ENCODE measurements around the gene SLC16A6.
"Not testable (repeated sequence)": the region's sequence is repeated elsewhere in the genome, so short reads cannot be mapped to it uniquely, and the experiment has no call there.

Gene SLC16A6

GRCh38 chr17:68231541-68231940 is 59.4 kb downstream of the SLC16A6 start:
- Histone ChIP-seq H3K4ac (ENCODE audit: low read length) (no peak overlapping the region), H3K27ac (replicated peaks; ENCODE audit: low read length) (no peak overlapping the region), H2AFZ (ENCODE audit: low read length) (no peak overlapping the region), H4K8ac (ENCODE audit: low read depth, low read length) (no peak overlapping the region), H2BK5ac (ENCODE audit: low read length) (no peak overlapping the region), H2BK120ac (ENCODE audit: low read depth, low read length) (no peak overlapping the region), H3K27me3 (ENCODE audit: control insufficient read depth in 3 of 3, insufficient read depth in 3 of 3, low read depth in 1 of 3, low read length in 3 of 3) (no peaks in the 10 kb centered on the region), H3K18ac (ENCODE audit: low read length) (no peak overlapping the region), H3K9me3 (replicated peaks in 1 of 2; ENCODE audit: control insufficient read depth in 2 of 2, insufficient read depth in 1 of 2, low read depth in 1 of 2, low read length in 2 of 2) (no peaks in the 10 kb centered on the region), H2BK15ac (ENCODE audit: low read length) (no peak overlapping the region), H2AK5ac (ENCODE audit: low read depth, low read length) (no peak overlapping the region), H3K4me2 (ENCODE audit: insufficient read depth, low read length, poor library complexity, severe bottlenecking) (no peak overlapping the region), H3K4me3 (ENCODE audit: low read length in 2 of 2) (no peak overlapping the region), H3K79me1 (ENCODE audit: low read depth, low read length) (peaks cover 3% of the 10 kb centered on the region), H3K4me1 (ENCODE audit: control insufficient read depth in 2 of 2, insufficient read depth in 1 of 2, low read depth in 1 of 2, low read length in 2 of 2) (no peaks in the 10 kb centered on the region), H4K91ac (ENCODE audit: low read depth, low read length, poor library complexity) (no peak overlapping the region), H3K14ac (ENCODE audit: low read length) (no peak overlapping the region), H3K9ac (ENCODE audit: low read depth, low read length, poor library complexity) (no peak overlapping the region), H3K23ac (ENCODE audit: low read depth, low read length, poor library complexity) (no peak overlapping the region), H2BK12ac (ENCODE audit: low read length) (no peak overlapping the region), H3K36me3 (replicated peaks in 1 of 2; ENCODE audit: control insufficient read depth in 2 of 2, insufficient read depth in 2 of 2, low read length in 2 of 2) (no peaks in the 10 kb centered on the region)
- WGBS, 2 donors (ENCODE audit: extremely low coverage in 2 of 2, insufficient read length in 2 of 2, insufficient replicate concordance in 1 of 2): no CpG with 5 or more reads among the region's 1 CpG
- DNase-seq (ENCODE audit: low spot score): no peak

GRCh38 chr17:68231131-68231530 is 59.8 kb downstream of the SLC16A6 start:
- H2BK120ac ChIP-seq (ENCODE audit: low read depth, low read length); DNase-seq (ENCODE audit: low spot score); H2BK15ac ChIP-seq (ENCODE audit: low read length); H2AK5ac ChIP-seq (ENCODE audit: low read depth, low read length); H3K36me3 ChIP-seq (replicated peaks in 1 of 2; ENCODE audit: control insufficient read depth in 2 of 2, insufficient read depth in 2 of 2, low read length in 2 of 2); H2BK12ac ChIP-seq (ENCODE audit: low read length); H3K9ac ChIP-seq (ENCODE audit: low read depth, low read length, poor library complexity); H3K27ac ChIP-seq (replicated peaks; ENCODE audit: low read length); H3K4me1 ChIP-seq (ENCODE audit: control insufficient read depth in 2 of 2, insufficient read depth in 1 of 2, low read depth in 1 of 2, low read length in 2 of 2); H3K23ac ChIP-seq (ENCODE audit: low read depth, low read length, poor library complexity); H3K18ac ChIP-seq (ENCODE audit: low read length); H2BK5ac ChIP-seq (ENCODE audit: low read length); H4K8ac ChIP-seq (ENCODE audit: low read depth, low read length); H3K4ac ChIP-seq (ENCODE audit: low read length); H3K79me1 ChIP-seq (ENCODE audit: low read depth, low read length); H4K91ac ChIP-seq (ENCODE audit: low read depth, low read length, poor library complexity); H3K4me2 ChIP-seq (ENCODE audit: insufficient read depth, low read length, poor library complexity, severe bottlenecking); H2AFZ ChIP-seq (ENCODE audit: low read length); H3K14ac ChIP-seq (ENCODE audit: low read length); H3K9me3 ChIP-seq (replicated peaks in 1 of 2; ENCODE audit: control insufficient read depth in 2 of 2, insufficient read depth in 1 of 2, low read depth in 1 of 2, low read length in 2 of 2); H3K27me3 ChIP-seq (ENCODE audit: control insufficient read depth in 3 of 3, insufficient read depth in 3 of 3, low read depth in 1 of 3, low read length in 3 of 3); H3K4me3 ChIP-seq (ENCODE audit: low read length in 2 of 2): not testable (repeated sequence)
- WGBS, 2 donors (ENCODE audit: extremely low coverage in 2 of 2, insufficient read length in 2 of 2, insufficient replicate concordance in 1 of 2): no CpG with 5 or more reads among the region's 4 CpGs

- peak overlapping the region; percentile 44 for H3K9ac ChIP-seq (ENCODE audit: low read depth, low read length, poor library complexity)
- no CpG with 5 or more reads among the region's 8 CpGs for WGBS, 2 donors (ENCODE audit: extremely low coverage in 2 of 2, insufficient read length in 2 of 2, insufficient replicate concordance in 1 of 2)
- H4K91ac ChIP-seq (ENCODE audit: low read depth, low read length, poor library complexity): no peak overlapping the region
- H3K14ac ChIP-seq (ENCODE audit: low read length): no peak overlapping the region
- no peak overlapping the region for H4K8ac ChIP-seq (ENCODE audit: low read depth, low read length)
- no peak overlapping the region for H3K18ac ChIP-seq (ENCODE audit: low read length)
- no peak overlapping the region for H3K4ac ChIP-seq (ENCODE audit: low read length)
- H3K4me3 ChIP-seq (ENCODE audit: low read length in 2 of 2): no peak overlapping the region
- H2BK15ac ChIP-seq (ENCODE audit: low read length): no peak overlapping the region
- no peak for DNase-seq (ENCODE audit: low spot score)
- H3K27me3 ChIP-seq (ENCODE audit: control insufficient read depth in 3 of 3, insufficient read depth in 3 of 3, low read depth in 1 of 3, low read length in 3 of 3): no peaks in the 10 kb centered on the region
- no peaks in the 10 kb centered on the region for H3K9me3 ChIP-seq (replicated peaks in 1 of 2; ENCODE audit: control insufficient read depth in 2 of 2, insufficient read depth in 1 of 2, low read depth in 1 of 2, low read length in 2 of 2)
- no peak overlapping the region for H2BK5ac ChIP-seq (ENCODE audit: low read length)
- H3K27ac ChIP-seq (replicated peaks; ENCODE audit: low read length): no peak overlapping the region
- no peak overlapping the region for H2AK5ac ChIP-seq (ENCODE audit: low read depth, low read length)
- no peak overlapping the region for H2AFZ ChIP-seq (ENCODE audit: low read length)
- no peaks in the 10 kb centered on the region for H3K4me1 ChIP-seq (ENCODE audit: control insufficient read depth in 2 of 2, insufficient read depth in 1 of 2, low read depth in 1 of 2, low read length in 2 of 2)
- no peaks in the 10 kb centered on the region for H3K36me3 ChIP-seq (replicated peaks in 1 of 2; ENCODE audit: control insufficient read depth in 2 of 2, insufficient read depth in 2 of 2, low read length in 2 of 2)
- no peak overlapping the region for H2BK12ac ChIP-seq (ENCODE audit: low read length)
- H3K23ac ChIP-seq (ENCODE audit: low read depth, low read length, poor library complexity): no peak overlapping the region
- peak overlapping the region; percentile 54 for H2BK120ac ChIP-seq (ENCODE audit: low read depth, low read length)
- peaks cover 3% of the 10 kb centered on the region for H3K79me1 ChIP-seq (ENCODE audit: low read depth, low read length)
- H3K4me2 ChIP-seq (ENCODE audit: insufficient read depth, low read length, poor library complexity, severe bottlenecking): no peak overlapping the region
These were observed 61.3 kb downstream of the SLC16A6 start for GRCh38 chr17:68229619-68230018.

- peaks cover 3% of the 10 kb centered on the region for H3K79me1 ChIP-seq (ENCODE audit: low read depth, low read length)
- peak overlapping the region; percentile 86 for H3K23ac ChIP-seq (ENCODE audit: low read depth, low read length, poor library complexity)
- no peak overlapping the region for H3K4me3 ChIP-seq (ENCODE audit: low read length in 2 of 2)
- H3K9me3 ChIP-seq (replicated peaks in 1 of 2; ENCODE audit: control insufficient read depth in 2 of 2, insufficient read depth in 1 of 2, low read depth in 1 of 2, low read length in 2 of 2): no peaks in the 10 kb centered on the region
- no peaks in the 10 kb centered on the region for H3K4me1 ChIP-seq (ENCODE audit: control insufficient read depth in 2 of 2, insufficient read depth in 1 of 2, low read depth in 1 of 2, low read length in 2 of 2)
- H4K8ac ChIP-seq (ENCODE audit: low read depth, low read length): peak overlapping the region; percentile 9
- no peak overlapping the region for H3K27ac ChIP-seq (replicated peaks; ENCODE audit: low read length)
- WGBS, 2 donors (ENCODE audit: extremely low coverage in 2 of 2, insufficient read length in 2 of 2, insufficient replicate concordance in 1 of 2): no CpG with 5 or more reads among the region's 17 CpGs
- no peak overlapping the region for H3K4ac ChIP-seq (ENCODE audit: low read length)
- no peak overlapping the region for H2BK15ac ChIP-seq (ENCODE audit: low read length)
- H2AFZ ChIP-seq (ENCODE audit: low read length): no peak overlapping the region
- H2BK12ac ChIP-seq (ENCODE audit: low read length): no peak overlapping the region
- DNase-seq (ENCODE audit: low spot score): no peak
- H3K9ac ChIP-seq (ENCODE audit: low read depth, low read length, poor library complexity): no peak overlapping the region
- no peak overlapping the region for H2BK120ac ChIP-seq (ENCODE audit: low read depth, low read length)
- H4K91ac ChIP-seq (ENCODE audit: low read depth, low read length, poor library complexity): no peak overlapping the region
- H3K18ac ChIP-seq (ENCODE audit: low read length): peak overlapping the region; percentile 58
- no peaks in the 10 kb centered on the region for H3K36me3 ChIP-seq (replicated peaks in 1 of 2; ENCODE audit: control insufficient read depth in 2 of 2, insufficient read depth in 2 of 2, low read length in 2 of 2)
- no peaks in the 10 kb centered on the region for H3K27me3 ChIP-seq (ENCODE audit: control insufficient read depth in 3 of 3, insufficient read depth in 3 of 3, low read depth in 1 of 3, low read length in 3 of 3)
- no peak overlapping the region for H3K4me2 ChIP-seq (ENCODE audit: insufficient read depth, low read length, poor library complexity, severe bottlenecking)
- H2AK5ac ChIP-seq (ENCODE audit: low read depth, low read length): no peak overlapping the region
- H2BK5ac ChIP-seq (ENCODE audit: low read length): no peak overlapping the region
- H3K14ac ChIP-seq (ENCODE audit: low read length): no peak overlapping the region
These were observed 61.9 kb downstream of the SLC16A6 start for GRCh38 chr17:68228817-68229570.
